ENCODE results near the gene PHF20.
"Not testable (repeated sequence)": the region's sequence is repeated elsewhere in the genome, so short reads cannot be mapped to it uniquely, and the experiment has no call there.

Gene PHF20

DNA sequence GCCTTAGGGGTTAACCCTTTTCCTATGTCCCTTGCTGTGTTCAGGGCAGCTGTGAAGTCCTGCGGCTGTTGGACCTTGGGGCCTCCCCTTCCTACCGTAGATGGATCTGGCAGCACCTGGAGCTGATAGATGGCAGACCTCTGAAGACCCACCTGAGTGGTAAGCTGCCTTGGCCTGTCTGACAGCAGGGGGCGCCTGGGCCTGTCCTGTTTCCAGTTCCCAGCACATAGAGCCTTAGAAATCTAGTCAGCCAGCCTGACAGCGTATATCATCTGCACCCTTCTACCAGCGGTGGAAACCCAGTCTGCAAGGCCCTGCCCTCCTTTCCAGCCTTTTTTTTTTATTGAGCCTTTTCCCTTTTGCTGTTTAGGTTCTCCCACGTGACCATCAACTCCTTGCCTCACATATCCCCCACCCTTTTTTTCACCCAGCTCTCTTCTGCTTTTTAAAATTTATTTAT, 223.2 kb downstream of the PHF20 start:
- TF ChIP-seq, protein P1, sequence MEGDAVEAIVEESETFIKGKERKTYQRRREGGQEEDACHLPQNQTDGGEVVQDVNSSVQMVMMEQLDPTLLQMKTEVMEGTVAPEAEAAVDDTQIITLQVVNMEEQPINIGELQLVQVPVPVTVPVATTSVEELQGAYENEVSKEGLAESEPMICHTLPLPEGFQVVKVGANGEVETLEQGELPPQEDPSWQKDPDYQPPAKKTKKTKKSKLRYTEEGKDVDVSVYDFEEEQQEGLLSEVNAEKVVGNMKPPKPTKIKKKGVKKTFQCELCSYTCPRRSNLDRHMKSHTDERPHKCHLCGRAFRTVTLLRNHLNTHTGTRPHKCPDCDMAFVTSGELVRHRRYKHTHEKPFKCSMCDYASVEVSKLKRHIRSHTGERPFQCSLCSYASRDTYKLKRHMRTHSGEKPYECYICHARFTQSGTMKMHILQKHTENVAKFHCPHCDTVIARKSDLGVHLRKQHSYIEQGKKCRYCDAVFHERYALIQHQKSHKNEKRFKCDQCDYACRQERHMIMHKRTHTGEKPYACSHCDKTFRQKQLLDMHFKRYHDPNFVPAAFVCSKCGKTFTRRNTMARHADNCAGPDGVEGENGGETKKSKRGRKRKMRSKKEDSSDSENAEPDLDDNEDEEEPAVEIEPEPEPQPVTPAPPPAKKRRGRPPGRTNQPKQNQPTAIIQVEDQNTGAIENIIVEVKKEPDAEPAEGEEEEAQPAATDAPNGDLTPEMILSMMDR (IDR thresholded peaks at IDR 0.05; ENCODE audit: control insufficient read depth, insufficient read depth, low read depth, low read length, missing control alignments), result peak; percentile 97
- no peak overlapping the region for H3K4me3 ChIP-seq (ENCODE audit: control insufficient read depth, low read depth, low read length)
- peak; percentile 35 for DNase-seq (ENCODE audit: low read depth)

DNA sequence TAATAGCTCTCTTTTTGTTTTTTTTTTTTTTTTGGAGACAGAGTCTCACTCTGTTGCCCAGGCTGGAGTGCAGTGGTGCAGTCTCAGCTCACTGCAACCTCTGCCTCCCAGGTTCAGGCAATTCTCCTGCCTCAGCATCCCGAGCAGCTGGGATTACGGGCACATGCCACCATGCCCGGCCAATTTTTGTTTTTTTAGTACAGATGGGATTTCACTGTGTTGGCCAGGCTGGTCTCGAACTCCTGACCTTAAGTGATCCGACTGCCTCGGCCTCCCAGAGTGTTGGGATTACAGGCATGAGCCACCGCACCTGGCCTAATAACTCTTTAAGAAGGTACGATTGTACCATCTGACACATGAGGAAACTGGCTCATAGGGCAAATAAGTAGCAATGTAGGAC, 224.7 kb downstream of the PHF20 start:
- DNase-seq (ENCODE audit: low read depth); H3K4me3 ChIP-seq (ENCODE audit: control insufficient read depth, low read depth, low read length): not testable (repeated sequence)
